Ectodermal cell (in vitro differentiated cells): ENCODE results near the gene DAGLA.
"Not testable (repeated sequence)": the region's sequence is repeated elsewhere in the genome, so short reads cannot be mapped to it uniquely, and the experiment has no call there.

ENCODE experiments used
- H3K27ac ChIP-seq: 2 replicates; pipeline ENCODE4 v1.7.0; 2013; ENCODE audit warnings: mild to moderate bottlenecking, low read depth, low read length; ENCODE audit not compliant: insufficient read depth, poor library complexity, severe bottlenecking
- H3K27me3 ChIP-seq: 2 replicates; pipeline ENCODE4 v1.7.0; 2013; ENCODE audit warnings: mild to moderate bottlenecking, low read length; ENCODE audit not compliant: insufficient read depth, control insufficient read depth, poor library complexity, severe bottlenecking
- H3K36me3 ChIP-seq: one replicate; pipeline ENCODE4 v1.7.0; 2013; ENCODE audit warnings: low read length; ENCODE audit not compliant: control insufficient read depth, insufficient read depth
- H3K4me1 ChIP-seq: one replicate; pipeline ENCODE4 v1.7.0; 2013; ENCODE audit warnings: low read length; ENCODE audit not compliant: control insufficient read depth, insufficient read depth
- H3K4me3 ChIP-seq: 2 replicates; pipeline ENCODE4 v1.7.0; 2013; ENCODE audit warnings: low read depth, low read length, control low read depth; ENCODE audit not compliant: insufficient read depth
- H3K9me3 ChIP-seq: 2 replicates; pipeline ENCODE4 v1.7.0; 2013; ENCODE audit warnings: mild to moderate bottlenecking, low read length, moderate library complexity; ENCODE audit not compliant: control insufficient read depth
- WGBS, 2 experiments: methylation state at CpG; one replicate each; pipeline ENCODE4 v1.1.7; 2013; ENCODE audit warnings: missing lambda C conversion rate in 2 of 2; 5-methylcytosine and 5-hydroxymethylcytosine counted together

The DAGLA gene

DNA sequence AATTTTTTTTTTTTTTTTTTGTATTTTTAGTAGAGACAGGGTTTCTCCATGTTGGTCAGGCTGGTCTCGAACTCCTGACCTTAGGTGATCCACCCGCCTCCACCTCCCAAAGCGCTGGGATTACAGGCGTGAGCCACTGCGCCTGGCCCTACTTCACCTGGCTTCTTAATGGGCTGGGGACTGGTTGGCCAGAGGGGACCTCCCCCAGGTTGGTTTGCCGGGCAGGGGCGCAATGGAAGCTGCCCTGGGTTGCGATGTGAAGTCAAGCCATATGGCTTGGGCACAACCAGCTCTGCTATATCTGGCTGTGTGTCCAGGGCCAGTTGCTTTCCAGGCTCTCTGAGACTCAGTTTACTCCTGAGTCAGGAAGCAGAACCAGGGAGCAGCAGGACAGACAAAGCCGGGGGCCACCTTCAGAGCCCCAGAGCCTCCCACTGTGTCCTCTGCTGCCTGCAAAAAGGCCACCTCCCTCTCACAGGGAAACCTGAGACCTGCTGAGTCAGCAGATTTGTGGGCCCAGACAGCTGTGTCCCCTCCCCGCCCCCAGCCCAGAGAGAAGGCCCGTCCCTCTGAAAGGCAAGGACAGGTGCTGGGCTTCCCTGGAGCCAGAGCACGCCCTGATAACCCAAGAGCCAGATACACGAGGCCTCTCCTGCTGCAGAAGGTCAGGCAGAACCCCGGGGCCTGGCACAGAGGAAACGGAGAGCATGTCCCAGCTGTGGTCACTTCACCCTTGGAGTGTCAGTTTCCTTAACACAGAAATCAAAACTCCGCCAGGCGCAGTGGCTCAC is 29.2 kb upstream of the DAGLA start:
- no peaks in the 10 kb centered on the region for H3K27me3 ChIP-seq
- WGBS, 2 experiments, result 76 to 77% methylated on average over 17 of the region's 17 CpGs
- no peaks in the 10 kb centered on the region for H3K9me3 ChIP-seq
- no peak overlapping the region for H3K4me3 ChIP-seq
- no peaks in the 10 kb centered on the region for H3K4me1 ChIP-seq
- H3K27ac ChIP-seq, result no peak overlapping the region
- H3K36me3 ChIP-seq, result no peaks in the 10 kb centered on the region

DNA sequence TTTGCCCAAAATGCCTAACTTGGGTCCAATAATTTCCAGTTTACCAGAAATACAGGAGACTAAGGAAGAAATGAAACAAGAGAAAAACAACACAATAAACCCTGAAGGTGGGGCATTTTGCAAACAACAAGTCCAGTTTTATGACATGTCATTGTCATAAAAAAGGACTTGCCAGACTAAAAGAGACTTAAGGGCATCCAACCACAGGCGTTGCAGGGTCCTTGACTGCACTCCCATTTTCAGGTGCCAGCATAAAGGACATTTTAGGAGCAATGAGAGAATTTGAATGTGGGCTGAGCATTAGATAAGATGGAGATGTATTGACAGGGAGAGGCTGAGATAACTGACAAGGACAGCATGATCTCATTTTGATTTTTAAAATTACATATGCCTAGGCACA is 28.1 kb upstream of the DAGLA start:
- Histone ChIP-seq H3K27ac (no peak overlapping the region), H3K27me3 (no peaks in the 10 kb centered on the region), H3K36me3 (no peaks in the 10 kb centered on the region), H3K4me3 (no peak overlapping the region), H3K9me3 (no peaks in the 10 kb centered on the region), H3K4me1 (no peaks in the 10 kb centered on the region)
- WGBS, 2 experiments, result 94 to 97% methylated on average over 1 of the region's 1 CpG

DNA sequence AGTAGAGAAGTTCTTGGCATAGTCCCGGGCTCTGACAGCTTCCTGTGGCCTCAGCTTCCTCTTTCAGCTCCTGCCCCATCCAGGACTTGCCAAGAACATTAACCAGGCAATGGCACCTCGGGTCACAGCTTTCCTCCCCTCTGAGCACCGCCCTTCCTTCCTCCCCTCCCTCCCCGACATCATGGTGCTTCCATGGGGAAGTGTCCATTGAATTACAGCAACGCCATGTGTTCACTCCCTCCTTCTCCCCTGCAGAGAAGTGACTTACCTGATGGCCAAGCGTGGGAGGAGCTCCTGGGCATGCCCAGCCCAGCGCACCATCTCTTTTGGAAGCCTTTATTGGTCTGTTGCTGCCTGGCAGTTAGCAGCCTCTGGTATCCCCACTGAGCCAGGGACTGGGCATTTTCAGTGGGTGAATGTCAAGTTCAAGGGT is 25.8 kb upstream of the DAGLA start:
- H3K4me3 ChIP-seq, result no peak overlapping the region
- no peaks in the 10 kb centered on the region for H3K4me1 ChIP-seq
- no peaks in the 10 kb centered on the region for H3K9me3 ChIP-seq
- H3K36me3 ChIP-seq, result no peaks in the 10 kb centered on the region
- WGBS, 2 experiments, result 76 to 78% methylated on average over 7 of the region's 7 CpGs
- no peak overlapping the region for H3K27ac ChIP-seq
- no peaks in the 10 kb centered on the region for H3K27me3 ChIP-seq

DNA sequence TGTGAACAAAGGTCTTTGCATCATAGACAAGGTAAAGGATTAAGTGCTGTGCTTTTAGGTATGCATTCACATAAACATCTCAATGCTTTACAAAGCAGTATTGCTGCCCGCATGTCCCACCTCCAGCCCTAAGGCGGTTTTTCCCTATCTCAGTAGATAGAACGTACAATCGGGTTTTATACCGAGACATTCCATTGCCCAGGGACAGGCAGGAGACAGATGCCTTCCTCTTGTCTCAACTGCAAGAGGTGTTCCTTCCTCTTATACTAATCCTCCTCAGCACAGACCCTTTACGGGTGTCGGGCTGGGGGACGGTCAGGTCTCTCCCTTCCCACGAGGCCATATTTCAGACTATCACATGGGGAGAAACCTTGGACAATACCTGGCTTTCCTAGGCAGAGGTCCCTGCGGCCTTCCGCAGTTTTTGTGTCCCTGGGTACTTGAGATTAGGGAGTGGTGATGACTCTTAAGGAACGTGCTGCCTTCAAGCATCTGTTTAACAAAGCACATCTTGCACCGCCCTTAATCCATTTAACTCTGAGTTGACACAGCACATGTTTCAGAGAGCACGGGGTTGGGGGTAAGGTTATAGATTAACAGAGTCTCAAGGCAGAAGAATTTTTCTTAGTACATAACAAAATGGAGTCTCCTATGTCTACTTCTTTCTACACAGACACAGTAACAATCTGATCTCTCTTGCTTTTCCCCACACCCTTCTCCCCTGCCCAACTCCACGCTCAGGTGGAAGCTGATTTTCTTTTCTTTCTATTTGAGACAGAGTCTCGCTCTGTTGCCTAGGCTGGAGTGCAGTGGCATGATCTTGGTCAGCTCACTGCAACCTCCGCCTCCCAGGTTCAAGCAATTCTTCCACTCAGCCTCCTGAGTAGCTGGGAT is 24.7 kb upstream of the DAGLA start:
- not testable (repeated sequence) for H3K4me3 ChIP-seq, H3K36me3 ChIP-seq, H3K4me1 ChIP-seq, H3K27me3 ChIP-seq, H3K9me3 ChIP-seq, H3K27ac ChIP-seq
- 61 to 69% methylated on average over 12 to 14 of the region's 17 CpGs for WGBS, 2 experiments

DNA sequence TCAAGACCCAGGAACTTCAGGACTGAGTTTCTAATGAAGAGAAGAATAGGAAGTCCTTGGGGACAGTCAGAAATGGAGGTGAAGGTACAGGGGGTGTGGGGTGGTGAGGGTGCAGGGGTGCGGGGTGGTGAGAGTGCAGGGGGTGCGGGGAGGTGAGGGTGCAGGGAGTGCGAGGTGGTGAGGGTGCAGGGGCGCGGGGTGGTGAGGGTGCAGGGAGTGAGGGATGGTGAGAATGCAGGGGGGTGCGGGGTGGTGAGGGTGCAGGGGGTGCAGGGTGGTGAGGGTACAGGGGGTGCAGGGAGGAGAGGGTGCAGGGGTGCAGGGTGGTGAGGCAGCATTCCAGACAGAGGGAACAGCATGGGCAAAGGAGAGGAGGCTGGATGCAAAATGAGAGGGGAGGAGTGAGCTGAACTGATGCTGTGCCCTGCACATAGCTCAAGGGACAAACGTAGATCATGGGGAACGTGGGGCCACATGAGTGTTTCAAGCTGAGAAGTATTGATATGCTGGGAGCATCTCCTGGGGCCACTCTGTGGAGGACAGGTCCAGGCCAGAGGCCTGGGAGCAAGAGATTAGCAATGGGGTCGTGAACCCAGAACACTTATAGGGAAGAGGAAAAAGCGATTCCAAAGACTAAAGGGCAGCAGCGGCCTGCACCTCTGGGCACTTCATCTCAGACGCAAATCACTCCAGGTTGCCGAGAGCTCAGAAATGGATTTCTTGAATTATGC is 23.7 kb upstream of the DAGLA start:
- Histone ChIP-seq H3K9me3 (no peaks in the 10 kb centered on the region), H3K27ac (no peak overlapping the region), H3K36me3 (no peaks in the 10 kb centered on the region), H3K4me3 (no peak overlapping the region), H3K4me1 (no peaks in the 10 kb centered on the region), H3K27me3 (no peaks in the 10 kb centered on the region)
- WGBS, 2 experiments, result 74% methylated on average over 13 of the region's 13 CpGs

DNA sequence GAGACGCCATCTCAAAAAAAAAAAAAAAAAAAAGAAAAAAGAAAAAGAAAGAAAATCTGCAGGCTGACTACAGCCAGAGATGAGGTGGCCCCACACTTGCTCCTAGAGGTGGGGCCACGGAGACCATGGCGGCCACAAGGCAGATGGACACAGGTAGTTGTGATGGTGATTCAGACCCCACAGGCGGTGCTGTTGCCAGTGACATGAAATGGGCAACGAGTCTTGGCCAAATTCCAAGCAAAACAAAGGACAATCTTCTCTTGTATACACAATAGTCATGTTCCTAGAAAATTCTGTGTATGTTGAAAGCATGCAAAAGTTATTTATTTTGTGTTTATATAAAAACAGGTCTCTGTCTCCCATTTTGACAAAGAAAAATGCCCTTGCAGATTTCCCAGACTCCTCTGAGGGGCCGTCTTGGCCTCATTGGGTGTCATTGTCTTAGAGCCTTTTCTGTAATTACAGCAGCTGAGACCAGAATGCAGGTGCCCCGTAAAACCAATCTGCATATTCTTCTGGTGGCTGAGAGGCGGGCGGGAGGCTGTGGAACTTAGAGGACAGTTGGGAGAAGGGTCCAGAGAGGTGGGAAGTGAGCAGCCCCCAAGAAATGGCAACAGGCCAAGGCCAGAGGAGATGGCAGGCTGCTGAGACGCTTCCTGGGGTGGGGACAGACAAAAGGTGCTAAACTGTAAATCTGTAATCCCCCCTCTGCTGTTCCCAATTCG is 22.5 kb upstream of the DAGLA start:
- no peak overlapping the region for H3K27ac ChIP-seq
- 79% methylated on average over 11 of the region's 11 CpGs for WGBS, 2 experiments
- no peaks in the 10 kb centered on the region for H3K9me3 ChIP-seq
- H3K36me3 ChIP-seq, result no peaks in the 10 kb centered on the region
- H3K4me3 ChIP-seq, result no peak overlapping the region
- H3K27me3 ChIP-seq, result no peaks in the 10 kb centered on the region
- no peaks in the 10 kb centered on the region for H3K4me1 ChIP-seq

DNA sequence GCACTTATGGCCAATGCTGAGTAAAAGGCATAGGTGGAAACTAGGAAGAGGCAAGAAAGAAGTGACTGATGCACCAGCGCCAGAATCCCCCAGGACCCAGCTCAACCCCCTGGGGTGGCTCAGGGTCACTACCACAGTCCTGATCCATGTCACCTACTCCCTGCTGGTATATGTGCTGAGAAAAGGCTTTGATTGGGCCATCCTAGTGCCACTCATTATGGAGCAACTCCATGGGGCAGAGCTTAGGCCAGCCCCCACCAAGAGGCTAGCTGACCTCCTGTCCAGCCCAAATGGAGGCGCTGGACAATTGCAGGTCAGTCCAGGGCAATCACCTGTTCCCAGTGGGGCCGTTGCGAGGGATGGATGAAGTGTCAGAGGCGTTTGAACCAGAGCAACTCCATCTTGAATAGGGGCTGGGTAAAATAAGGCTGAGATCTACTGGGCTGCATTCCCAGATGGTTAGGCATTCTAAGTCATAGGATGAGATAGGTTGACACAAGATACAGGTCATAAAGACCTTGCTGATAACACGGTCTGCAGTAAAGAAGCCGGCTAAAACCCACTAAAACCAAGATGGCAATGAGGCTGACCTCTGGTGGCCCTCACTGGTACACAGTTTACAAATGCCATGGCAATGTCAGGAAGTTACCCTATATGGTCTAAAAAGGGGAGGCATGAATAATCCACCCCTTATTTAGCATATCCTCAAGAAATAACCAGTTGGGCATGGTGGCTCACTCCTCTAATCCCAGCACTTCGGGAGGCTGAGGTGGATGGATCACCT is 20.6 kb upstream of the DAGLA start:
- WGBS, 2 experiments, result 91% methylated on average over 8 of the region's 8 CpGs

DNA sequence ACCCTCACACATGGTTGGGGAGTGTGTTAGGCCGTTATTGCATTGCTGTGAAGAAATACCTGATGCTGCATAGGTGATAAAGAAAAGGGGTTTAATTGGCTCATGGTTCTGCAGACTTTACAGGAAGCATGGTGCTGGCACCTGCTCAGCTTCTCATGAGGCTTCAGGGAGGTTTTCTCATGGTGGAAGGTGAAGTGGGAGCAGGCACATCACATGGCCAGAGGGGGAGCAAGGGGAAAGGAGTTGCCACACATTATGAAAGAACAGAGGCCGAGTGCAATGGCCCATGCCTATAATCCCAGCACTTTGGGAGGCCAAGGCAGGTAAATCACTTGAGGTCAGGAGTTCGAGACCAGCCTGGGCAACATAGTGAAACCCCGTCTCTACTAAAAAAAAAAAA is 19.2 kb upstream of the DAGLA start:
- not testable (repeated sequence) for H3K27me3 ChIP-seq, H3K9me3 ChIP-seq, H3K36me3 ChIP-seq, H3K4me3 ChIP-seq, H3K4me1 ChIP-seq, H3K27ac ChIP-seq
- 88% methylated on average over 4 of the region's 4 CpGs for WGBS, 2 experiments

More for the DNA sequence above, 20.6 kb upstream of the DAGLA start:
- Histone ChIP-seq H3K36me3 (no peaks in the 10 kb centered on the region), H3K27me3 (no peaks in the 10 kb centered on the region), H3K4me3 (no peak overlapping the region), H3K4me1 (no peaks in the 10 kb centered on the region), H3K9me3 (no peaks in the 10 kb centered on the region), H3K27ac (no peak overlapping the region)

DNA sequence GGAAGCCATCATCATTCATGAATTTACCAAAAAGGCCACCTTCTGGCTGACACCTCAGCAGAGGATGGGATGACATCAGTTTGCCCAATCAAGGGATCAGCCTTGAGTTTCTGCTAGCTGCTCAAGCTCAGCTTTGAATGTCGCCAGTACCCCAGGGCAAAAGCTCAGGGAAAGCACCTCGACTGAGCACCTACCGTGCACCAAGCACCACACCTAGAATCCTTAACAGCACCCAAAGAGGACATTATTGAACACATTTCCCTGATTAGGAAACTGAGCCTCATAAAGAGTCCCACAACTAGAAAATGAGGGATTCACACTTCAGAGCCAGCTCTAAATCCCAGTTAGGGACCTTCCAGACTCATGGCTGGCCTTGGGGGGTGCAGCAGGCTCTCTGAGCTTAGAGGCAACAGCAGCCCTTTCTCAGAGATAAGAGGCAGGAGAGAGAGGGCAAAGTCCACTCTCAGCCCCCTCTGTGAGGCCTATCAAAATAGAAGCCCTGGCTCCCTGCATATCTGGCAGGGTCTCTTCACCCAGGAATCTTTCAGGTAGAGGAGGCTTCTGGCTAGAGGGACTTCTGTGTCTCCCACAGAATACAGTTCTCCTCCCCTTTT is 13.4 kb upstream of the DAGLA start:
- Histone ChIP-seq H3K4me1 (no peaks in the 10 kb centered on the region), H3K9me3 (no peaks in the 10 kb centered on the region), H3K27me3 (no peaks in the 10 kb centered on the region), H3K27ac (no peak overlapping the region), H3K4me3 (no peak overlapping the region), H3K36me3 (no peaks in the 10 kb centered on the region)
- WGBS, 2 experiments, result 86 to 91% methylated on average over 3 of the region's 3 CpGs
